Erythroblast (primary cell): ENCODE measurements around the gene EXTL1.

Source experiments
- DNase-seq, 2 experiments: peaks; one replicate each; lab custom pipeline; 2025; lab: John Stamatoyannopoulos, UW
- GATA1 ChIP-seq: IDR thresholded peaks from 2 replicates; pipeline ENCODE4 v1.6.1; 2011; ENCODE audit warnings: low read depth, mild to moderate bottlenecking, control low read depth, low read length, moderate library complexity
- POLR2A ChIP-seq: IDR thresholded peaks from 2 replicates; pipeline ENCODE4 v1.6.1; 2011; ENCODE audit warnings: mild to moderate bottlenecking, low read length

EXTL1 gene

DNA sequence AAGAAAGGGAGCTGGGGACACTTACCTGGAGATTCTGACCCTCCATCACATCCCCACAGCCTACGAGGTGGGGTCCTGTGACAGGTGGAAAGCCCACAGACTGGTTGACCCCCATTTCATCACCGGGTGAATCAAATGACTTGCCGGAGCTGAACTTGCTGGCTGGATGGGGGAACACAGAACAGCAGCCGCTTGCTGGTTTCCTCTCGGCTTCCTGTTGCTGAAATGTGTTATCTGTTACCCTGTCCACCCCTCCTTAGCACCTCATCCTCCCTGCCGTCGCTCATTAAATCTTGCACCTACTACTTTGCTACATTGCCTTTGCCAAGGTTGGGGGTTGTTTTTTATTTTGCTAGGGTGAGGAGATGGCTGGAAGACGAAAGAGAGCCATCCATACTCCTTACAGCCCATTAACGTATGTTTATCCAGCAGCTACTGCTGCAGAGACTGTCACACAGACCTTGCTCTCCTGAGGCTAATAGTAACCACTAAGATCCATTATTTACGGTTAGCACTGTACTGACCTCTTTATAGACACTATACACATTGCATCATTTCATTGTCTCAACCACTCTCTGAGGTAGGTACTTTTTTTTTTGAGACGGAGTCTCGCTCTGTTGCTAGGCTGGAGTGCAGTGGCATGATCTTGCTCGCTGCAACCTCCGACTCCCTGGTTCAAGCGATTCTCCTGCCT is 30.7 kb upstream of the EXTL1 start:
- TF ChIP-seq GATA1 (no peak), POLR2A (no peak)
- DNase-seq = no peak

DNA sequence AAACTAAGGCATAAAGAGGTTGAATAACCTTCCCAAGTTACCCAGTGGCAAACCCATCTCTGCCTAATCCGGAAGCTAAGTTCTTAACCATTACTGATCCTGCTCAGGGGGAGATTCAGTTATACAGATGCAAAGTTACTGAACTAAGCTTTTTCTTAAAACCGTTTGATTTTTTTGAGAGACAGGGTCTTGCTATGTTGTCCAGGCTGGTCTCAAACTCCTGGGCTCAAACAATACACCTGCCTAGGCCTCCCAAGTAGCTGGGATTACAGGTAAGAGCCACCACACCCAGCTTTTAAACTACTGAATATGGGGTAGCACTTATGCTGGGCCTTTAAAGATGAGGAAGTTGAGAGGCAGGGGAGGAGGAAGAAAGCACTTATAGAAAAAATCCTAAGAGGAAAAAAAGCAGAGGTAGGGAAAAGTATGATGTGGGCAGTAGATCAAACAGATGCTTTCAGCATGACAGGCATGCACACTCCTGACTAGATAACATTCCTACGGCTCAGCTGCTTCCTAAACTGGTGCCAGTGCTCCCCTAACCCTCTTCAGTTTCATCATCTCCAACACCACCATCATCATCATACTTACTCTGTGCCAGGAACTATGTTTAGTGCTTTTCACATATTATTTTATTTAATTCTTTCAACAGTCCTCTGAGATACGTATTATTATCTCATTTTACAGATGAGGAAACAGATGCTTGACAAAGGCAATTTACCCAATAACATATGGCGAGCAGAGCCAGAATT is 29.5 kb upstream of the EXTL1 start:
- DNase-seq = no peak
- TF ChIP-seq GATA1 = no peak
- no peak for TF ChIP-seq POLR2A

DNA sequence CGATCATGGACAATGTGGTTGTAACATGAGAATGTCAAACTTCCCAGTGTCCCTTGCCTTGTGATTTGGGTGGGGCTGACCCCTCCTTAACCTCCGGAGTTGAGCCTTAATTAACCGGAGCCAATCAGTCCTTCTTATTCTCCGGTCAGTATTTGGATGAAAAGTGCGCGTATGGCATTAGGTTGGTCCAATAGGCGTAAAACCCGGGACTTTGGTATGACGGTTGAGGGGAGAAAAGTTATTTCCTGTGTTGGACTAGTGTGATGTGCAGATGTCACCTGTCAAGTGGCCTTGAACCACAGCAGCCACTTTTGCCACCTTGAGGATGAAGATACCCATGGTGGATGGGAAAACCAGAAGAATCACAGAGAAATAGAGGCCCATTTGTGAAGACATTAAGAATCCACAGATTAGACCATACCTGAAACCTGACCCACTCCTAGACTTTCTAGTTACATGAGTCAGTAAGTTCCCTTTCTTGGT is 28.8 kb upstream of the EXTL1 start:
- TF ChIP-seq POLR2A = no peak
- TF ChIP-seq GATA1 = no peak
- no peak for DNase-seq

DNA sequence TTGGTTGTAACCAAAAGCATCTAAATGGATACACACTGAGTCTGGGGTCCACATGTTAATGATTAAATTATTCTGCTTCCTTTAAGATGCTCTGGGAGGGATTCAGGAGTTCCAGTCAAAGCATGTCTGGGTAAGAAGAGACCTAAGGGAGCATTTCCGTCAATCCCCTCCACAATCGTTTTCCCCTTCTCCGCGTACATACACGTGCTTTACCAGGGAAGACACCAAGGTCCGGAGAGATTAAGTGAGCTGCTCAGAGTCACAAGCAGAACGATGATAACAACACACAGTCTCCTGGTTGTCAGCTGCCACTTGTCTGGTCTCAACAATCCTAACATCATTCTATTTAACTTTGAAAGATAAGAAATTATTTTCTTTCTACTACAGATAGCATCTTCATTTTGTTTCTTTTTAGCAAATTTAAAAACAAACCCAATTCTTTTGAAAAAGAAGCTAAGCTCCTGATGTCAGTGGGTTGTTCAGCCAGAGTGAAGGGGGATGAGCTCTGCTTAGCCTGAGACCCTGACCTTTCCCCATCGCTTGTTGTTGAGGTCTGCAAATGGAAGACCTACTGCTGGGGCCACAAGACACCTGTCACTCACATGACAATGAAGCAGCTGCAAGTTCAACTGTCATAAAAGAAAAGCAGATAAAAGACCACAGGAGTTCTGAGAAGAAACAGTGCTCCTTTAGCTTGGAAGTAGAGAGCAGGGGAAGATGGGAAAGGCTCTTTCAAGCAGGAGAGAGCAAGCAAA is 28.2 kb upstream of the EXTL1 start:
- no peak for TF ChIP-seq GATA1
- TF ChIP-seq POLR2A = no peak
- DNase-seq = no peak

DNA sequence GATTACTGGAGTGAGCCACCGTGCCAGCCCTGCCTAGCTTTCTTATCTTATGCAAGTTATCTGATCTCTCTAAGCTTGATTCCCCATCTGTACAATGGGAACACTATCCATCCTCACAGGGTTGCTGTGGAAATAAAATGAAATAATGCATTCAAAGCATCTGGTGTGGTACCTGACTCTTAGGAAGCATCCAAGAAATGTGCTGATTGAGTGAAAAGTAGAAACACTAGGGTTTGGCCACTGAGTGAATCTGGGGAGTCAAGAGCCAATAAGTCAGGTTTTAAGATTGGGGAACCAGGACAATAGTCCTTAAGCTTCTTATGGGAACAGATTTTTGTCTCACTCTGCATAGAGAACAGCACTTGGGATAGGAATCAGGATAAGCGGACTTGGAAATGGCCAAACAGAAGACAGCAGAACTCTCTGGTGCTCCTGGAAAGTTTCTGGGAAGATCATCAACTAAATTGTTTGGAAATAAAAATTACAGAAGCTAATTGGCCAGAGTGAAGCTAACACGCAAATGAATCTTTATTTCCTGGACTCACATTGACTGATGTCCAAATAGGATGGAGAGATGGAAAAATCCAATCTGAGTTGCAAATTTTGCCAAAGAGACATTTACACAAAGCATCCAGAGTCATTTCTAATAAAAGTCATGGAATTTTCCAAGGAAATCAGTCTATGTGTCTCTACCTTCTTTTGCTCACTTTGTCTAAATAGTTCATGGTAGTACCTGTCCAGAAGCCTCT is 27.0 kb upstream of the EXTL1 start:
- DNase-seq = no peak
- TF ChIP-seq POLR2A (no peak), GATA1 (no peak)

DNA sequence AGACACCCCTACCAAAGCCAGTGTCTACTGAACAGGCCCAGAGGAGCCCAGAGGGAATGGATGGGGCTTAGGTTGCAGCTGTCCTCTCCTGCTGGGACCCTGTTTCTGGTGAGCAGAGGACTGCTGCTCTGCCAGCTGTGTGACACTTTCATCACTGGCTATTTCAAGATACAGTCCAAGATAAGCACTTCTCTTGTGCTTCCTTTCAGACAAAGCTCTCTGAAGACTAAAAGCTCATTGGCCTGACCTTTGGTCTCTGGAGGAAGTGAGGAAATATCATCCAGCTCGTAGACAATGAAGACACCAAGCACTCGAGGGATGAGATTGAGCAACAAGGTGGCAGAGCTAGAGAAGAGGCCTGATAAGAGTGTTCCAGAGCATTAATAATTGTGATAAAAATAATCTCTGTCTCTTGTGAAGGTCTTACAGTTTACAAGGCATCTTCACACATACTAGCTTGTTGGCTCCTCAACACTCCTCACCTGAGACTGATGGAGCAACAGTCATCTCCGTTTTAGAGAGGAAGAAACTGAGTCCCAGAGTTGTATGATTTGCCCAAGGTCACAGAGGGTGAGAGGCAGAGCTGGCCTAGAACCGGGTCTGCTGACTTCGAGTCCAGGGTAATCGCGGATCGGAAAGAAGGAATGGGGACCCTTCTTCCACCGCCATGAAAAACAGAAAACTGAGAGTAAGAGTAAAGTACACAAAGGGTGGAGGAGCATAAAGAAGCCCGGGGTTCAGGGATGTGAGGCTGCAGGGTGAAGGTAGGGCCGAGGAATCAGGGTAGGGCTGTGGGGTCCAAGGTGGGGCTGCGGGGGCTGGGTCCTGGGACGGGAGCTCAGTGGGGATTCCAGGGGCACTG is 24.4 kb upstream of the EXTL1 start:
- DNase-seq = peak in 1 of 2 experiments; percentile 50
- TF ChIP-seq GATA1 (no peak), POLR2A (no peak)

DNA sequence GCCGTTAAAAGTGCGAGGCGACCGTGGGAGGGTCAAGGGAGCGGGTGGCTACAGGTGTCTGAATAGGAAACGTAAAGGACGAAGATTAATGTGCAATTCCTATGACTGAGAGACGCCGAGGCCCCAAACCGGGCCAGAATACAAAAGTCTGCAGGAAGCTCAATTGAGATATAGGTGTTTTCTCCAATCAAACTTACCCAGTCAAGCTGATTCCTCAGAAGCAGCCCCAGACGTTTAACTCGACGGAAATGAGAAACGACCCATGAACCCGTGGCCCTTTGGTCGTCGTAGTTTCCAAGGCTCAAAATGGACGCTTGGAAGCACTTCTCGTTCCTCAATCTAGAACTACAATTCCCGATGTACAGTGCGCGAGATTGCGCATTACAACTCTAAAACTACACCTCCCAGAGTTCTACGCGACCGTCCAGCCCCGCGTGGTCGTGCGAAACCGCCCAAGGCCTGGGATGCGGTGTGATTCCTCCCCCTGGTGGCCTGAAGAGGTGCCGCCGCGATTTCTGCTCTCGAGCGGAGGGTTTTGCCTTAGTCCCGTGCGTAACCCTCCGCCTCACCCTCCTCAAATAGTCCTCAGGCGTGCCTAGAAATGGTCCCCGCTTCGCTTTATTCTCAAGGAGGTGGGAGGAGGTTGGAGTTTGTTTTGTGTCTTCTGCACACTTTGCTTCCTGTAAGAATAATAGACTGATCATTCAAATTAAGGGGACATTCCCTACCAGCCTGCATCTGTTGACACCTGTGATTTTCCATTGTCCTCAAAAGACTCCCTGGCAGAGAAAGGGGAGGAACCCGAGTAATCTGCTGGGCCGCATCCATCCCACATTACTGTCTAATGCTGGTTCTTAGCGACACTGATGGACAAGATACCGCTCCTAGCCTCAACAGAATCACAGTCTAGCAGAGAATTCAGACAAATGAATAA is 23.5 kb upstream of the EXTL1 start, which contains the start of gene PAFAH2:
PAFAH2 (minus strand) TSS at position 236 of the 934 bp plus-strand sequence. CDS start 7,247 bp downstream, outside the sequence.
- DNase-seq = peak; percentile 100
- TF ChIP-seq POLR2A = peak; percentile 50
- no peak for TF ChIP-seq GATA1

DNA sequence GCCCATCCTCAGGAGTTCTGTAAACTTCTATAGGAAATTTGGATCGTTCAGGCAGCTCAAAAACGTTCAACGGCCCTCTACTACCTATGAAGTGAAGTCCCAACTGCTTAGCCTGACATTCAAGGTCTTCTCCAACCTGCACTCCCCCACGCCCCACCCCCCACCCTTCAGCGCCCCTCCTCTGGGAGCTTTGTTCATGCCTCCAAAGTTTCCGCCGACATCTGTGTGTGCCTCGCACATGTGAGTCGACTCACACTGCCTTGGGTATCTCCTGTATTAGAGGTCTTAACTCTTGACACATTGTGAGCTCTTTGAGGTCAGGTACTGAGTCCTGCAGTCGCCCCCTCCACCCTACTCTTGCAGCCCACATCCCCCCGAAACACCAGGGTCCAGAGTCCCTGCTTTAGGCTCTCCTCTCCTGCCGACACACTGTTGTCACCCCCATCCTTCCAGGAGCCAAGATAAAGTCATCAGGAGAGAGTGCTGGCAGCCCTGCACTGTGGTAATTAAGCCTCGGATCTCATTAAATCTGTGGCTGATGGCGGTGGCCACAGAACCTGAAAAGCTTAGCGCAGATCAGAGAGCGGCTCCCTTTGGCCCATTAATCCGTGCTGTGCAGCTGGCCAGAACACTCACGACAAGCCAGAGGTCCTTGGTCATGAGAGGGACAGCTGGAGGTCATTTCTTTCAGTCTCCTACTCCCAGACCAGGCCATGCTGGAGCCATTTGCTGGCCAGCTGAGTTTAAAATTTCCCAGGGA is 22.4 kb upstream of the EXTL1 start:
- DNase-seq = no peak
- TF ChIP-seq POLR2A (no peak), GATA1 (no peak)

DNA sequence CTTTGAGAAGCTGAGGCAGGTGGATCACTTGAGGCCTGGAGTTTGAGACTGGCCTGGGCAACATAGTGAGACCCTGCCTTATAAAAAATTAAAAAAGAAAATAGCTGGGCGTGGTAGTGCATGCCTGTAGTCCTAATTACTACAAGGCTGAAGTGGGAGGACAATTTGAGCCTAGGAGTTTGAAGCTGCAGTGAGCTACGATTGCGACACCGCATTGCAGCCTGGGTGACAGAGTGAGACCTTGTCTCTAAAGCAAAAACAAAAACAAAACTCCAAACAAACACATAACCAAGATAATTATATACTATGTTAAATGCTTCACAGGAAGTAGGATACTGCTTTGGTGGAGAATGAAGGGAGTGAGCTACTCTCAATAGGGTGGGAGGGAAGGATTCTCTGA is 18.3 kb upstream of the EXTL1 start:
- TF ChIP-seq POLR2A (no peak), GATA1 (no peak)
- DNase-seq = no peak

DNA sequence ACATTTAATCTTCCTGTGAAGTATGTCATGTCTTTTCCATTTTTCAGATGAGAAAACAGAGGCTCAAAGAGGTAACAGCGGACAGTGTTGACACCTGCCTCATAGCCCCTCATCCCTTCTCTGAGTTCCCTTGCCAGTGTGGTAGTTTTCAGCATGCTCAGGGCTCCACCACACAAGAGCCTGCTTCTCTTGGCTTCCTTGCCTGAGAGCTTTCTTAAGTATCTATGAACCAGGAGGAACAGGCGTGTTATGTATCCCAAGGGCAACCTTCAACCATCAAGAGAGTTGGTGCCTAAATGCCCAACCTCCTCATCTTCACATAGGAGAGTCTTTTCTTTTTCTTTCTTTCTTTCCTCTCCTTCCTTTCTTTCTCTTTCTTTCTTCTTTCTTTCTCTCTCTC is 17.8 kb upstream of the EXTL1 start:
- DNase-seq = no peak
- TF ChIP-seq POLR2A (no peak), GATA1 (no peak)

DNA sequence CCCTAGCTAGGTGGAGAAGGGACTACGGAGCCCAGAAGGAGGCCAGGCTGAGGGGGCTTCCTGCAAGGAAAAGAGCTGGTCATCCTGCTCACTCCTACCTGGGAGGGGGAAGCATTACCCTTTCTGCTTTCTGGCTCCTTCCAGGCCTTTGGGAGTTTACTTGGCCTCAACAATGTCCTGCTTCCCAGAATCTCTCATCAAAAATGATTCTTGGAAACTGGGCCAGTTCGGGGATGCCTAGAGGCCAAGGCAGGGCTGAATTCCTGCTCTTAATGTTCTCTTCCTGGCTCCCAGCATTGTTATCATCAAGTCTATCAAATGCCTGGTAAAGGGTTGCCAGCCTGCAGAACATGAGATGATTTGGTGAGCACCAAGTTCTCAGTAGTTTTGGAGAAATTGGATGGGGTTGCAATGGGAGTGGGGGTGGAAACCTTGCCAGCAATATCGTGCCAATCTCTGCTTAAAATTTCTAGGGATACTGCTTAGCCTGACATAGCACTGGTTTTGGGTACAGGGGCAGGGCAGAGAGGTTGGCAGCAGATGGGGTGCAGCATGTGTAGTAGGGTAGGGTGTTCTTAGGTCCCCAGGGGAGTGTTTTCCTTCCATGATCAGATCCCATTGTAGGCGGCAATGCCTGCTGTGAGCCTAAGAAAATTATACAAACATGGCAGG is 16.0 kb upstream of the EXTL1 start:
- DNase-seq = no peak
- TF ChIP-seq GATA1 = no peak
- TF ChIP-seq POLR2A = no peak
